K562 (cell line): Measurements from ENCODE around the gene ZKSCAN3.

Experiments
- ARHGAP35 ChIP-seq: fragments of 450-650 bp; IDR thresholded peaks from 2 replicates; pipeline ENCODE4 v1.6.1; 2018; ENCODE audit not compliant: partially characterized antibody
- DIDO1 ChIP-seq: fragments of 450-650 bp; IDR thresholded peaks from 2 replicates; pipeline ENCODE4 v1.6.1; 2016; ENCODE audit warnings: low read depth, missing biosample characterization, missing genetic modification characterization
- ESRRB ChIP-seq: fragments of 250-450 bp; sonication (Bioruptor Pico); IDR thresholded peaks from 2 replicates; pipeline ENCODE4 v1.5.0; 2020; ENCODE audit warnings: mild to moderate bottlenecking, moderate library complexity, borderline replicate concordance
- EZH2 ChIP-seq: IDR thresholded peaks from 2 replicates; pipeline ENCODE4 v1.6.1; 2012; ENCODE audit warnings: low read depth, mild to moderate bottlenecking, inconsistent platforms, low read length, borderline replicate concordance
- POLR2A ChIP-seq: fragments of 450-650 bp; conservative IDR thresholded peaks from 2 replicates; pipeline ENCODE4 v1.6.1; 2016
- SIN3A ChIP-seq, 2 experiments: fragments of 150-350 bp in 1 of 2; IDR thresholded peaks; 2 replicates each; pipeline ENCODE4 v1.6.1; 2011 to 2016; ENCODE audit warnings: borderline replicate concordance in 2 of 2, low read depth in 2 of 2, low read length in 2 of 2, mild to moderate bottlenecking in 2 of 2, moderate library complexity in 2 of 2; ENCODE audit not compliant: control insufficient read depth in 1 of 2
- SOX6 ChIP-seq: fragments of 450-650 bp; IDR thresholded peaks from 2 replicates; pipeline ENCODE4 v1.6.1; 2014; ENCODE audit warnings: mild to moderate bottlenecking
- TF ChIP-seq, protein P1 (sequence below), 3 experiments: IDR thresholded peaks in 2 of 3; conservative IDR thresholded peaks in 1 of 3; 2 replicates each; pipeline ENCODE4 v1.5.1; 2011 to 2012; ENCODE audit warnings: low read length in 3 of 3, mild to moderate bottlenecking in 3 of 3, control low read depth in 2 of 3, improper control_type of control experiment in 1 of 3, inconsistent platforms in 1 of 3, low read depth in 1 of 3, mixed read lengths in 1 of 3, moderate library complexity in 1 of 3; ENCODE audit not compliant: insufficient read depth in 2 of 3

DNA sequence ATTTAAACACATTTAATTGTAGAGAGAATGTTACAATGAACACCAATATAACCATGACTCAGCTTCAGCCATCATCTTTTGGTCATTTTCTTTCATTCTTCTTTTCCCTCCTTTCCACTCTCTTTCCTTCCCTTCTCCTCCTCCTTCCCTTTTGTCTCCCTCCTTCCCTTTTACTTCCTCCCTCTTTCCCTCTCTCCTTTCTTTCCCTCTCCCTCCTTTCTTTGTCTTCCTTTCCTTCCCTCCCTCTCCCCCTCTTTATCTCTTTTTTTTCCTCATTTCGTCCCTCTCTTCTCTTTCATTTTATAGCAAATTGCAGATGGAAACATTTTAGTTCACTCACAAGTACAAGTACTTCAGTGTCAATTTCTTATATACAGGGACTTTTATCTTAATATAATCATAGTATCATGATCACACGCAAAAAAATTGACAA, 1.8 kb downstream of the ZKSCAN3 start:
- TF ChIP-seq SOX6 (no peak), EZH2 (no peak), SIN3A (IDR thresholded peaks at IDR 0.05; ENCODE audit: borderline replicate concordance in 2 of 2, control insufficient read depth in 1 of 2, low read depth in 2 of 2, low read length in 2 of 2) (no peak), ESRRB (CRISPR knock-in tag) (no peak), DIDO1 (tag) (no peak), POLR2A (peak; percentile 49; the same call in 1 of the 2 replicates), ARHGAP35 (peak; percentile 88)
- TF ChIP-seq, protein P1, sequence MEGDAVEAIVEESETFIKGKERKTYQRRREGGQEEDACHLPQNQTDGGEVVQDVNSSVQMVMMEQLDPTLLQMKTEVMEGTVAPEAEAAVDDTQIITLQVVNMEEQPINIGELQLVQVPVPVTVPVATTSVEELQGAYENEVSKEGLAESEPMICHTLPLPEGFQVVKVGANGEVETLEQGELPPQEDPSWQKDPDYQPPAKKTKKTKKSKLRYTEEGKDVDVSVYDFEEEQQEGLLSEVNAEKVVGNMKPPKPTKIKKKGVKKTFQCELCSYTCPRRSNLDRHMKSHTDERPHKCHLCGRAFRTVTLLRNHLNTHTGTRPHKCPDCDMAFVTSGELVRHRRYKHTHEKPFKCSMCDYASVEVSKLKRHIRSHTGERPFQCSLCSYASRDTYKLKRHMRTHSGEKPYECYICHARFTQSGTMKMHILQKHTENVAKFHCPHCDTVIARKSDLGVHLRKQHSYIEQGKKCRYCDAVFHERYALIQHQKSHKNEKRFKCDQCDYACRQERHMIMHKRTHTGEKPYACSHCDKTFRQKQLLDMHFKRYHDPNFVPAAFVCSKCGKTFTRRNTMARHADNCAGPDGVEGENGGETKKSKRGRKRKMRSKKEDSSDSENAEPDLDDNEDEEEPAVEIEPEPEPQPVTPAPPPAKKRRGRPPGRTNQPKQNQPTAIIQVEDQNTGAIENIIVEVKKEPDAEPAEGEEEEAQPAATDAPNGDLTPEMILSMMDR (IDR thresholded peaks at IDR 0.05 in 2 of 3, conservative IDR thresholded peaks at IDR 0.05 in 1 of 3; ENCODE audit: insufficient read depth in 2 of 3, low read depth in 1 of 3, low read length in 3 of 3): no peak
